Fibroblast of villous mesenchyme (primary cell): ENCODE data around the gene MAPK1. TPM values are rescaled to one million over a fixed set of nuclear protein-coding genes. Genes with fewer than 3 reads are reported as not detected.
A peak's percentile ranks its signal among the peaks of the same experiment; 100 is the strongest.

Source experiments
- DNase-seq: peaks from one replicate; pipeline ENCODE4 v3.0.0-alpha.2; 2010; ENCODE audit warnings: low read depth
- H3K4me3 ChIP-seq: 2 replicates; pipeline ENCODE4 v1.5.1; 2011; ENCODE audit warnings: low read depth, mild to moderate bottlenecking, low read length
- total RNA-seq: library from RNA; depleted of rRNA; stranded (reverse); fragments of >200 nt; gene quantifications from 2 replicates; pipeline ENCODE4 v1.2.3, GENCODE V29; 2012
- TF ChIP-seq, protein P1 (sequence below): IDR thresholded peaks from 2 replicates; pipeline ENCODE4 v1.5.1; 2012; ENCODE audit warnings: low read depth, mild to moderate bottlenecking, low read length; ENCODE audit not compliant: insufficient read depth

Gene MAPK1
- total RNA-seq, 1 donor = 51.8 TPM

DNA sequence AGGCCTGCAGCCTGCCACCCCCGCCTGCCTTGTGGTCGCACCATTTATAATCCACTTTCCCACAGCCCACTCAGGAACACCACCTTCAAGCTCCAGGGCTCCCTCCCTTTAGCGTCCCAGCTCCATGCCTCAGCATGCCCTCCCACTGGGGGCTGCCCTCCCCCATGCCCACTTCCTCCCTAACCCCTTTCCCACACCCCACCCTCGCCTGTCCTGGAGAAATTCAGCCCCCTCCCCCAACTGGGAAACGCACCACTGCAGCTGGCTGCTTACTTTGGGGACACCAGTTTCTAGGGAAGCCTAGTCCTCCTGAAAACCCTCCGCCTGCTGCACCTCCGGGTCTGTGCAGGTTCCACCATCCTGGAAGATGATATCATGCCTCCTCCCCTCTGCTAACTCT is 128.5 kb downstream of the MAPK1 start:
- no peak overlapping the region for H3K4me3 ChIP-seq
- no peak for DNase-seq
- TF ChIP-seq, protein P1, sequence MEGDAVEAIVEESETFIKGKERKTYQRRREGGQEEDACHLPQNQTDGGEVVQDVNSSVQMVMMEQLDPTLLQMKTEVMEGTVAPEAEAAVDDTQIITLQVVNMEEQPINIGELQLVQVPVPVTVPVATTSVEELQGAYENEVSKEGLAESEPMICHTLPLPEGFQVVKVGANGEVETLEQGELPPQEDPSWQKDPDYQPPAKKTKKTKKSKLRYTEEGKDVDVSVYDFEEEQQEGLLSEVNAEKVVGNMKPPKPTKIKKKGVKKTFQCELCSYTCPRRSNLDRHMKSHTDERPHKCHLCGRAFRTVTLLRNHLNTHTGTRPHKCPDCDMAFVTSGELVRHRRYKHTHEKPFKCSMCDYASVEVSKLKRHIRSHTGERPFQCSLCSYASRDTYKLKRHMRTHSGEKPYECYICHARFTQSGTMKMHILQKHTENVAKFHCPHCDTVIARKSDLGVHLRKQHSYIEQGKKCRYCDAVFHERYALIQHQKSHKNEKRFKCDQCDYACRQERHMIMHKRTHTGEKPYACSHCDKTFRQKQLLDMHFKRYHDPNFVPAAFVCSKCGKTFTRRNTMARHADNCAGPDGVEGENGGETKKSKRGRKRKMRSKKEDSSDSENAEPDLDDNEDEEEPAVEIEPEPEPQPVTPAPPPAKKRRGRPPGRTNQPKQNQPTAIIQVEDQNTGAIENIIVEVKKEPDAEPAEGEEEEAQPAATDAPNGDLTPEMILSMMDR = no peak

DNA sequence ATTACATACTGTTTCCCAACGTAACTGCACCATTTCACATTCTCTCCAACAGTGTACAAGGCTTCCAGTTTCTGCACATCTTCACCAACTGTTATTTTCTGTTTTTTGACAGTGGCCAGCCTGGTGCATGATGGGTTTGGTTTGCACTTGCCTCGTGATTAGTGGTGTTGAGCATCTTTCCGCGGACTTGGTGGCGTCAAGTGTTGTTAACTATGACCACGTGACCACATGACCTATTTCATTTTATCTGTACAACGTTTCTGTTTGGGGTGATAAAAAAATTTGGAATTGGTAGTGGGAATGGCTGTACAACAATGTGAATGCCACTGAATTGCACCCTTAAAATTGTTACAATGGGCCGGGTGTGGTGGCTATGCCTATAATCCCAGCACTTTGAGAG is 129.4 kb downstream of the MAPK1 start:
- DNase-seq = no peak
- TF ChIP-seq, protein P1 = no peak
- no peak overlapping the region for H3K4me3 ChIP-seq

DNA sequence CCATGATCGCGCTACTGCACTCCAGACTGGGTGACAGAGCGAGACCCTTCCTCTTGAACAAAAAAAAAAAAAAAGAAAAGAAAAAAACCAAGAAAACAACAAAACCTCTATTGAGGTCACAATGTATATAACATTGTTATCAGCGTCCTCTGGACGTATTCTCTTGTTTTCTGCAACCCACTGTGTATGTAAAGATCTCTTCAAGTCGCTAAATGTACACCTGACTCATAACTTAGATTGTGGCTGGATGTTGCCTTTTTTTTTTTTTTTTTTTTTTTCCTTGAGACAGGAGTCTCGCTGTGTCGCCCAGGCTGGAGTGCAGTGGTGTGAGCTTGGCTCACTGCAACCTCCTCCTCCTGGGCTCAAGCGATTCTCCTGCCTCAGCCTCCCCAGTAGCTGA is 130.5 kb downstream of the MAPK1 start:
- no peak overlapping the region for H3K4me3 ChIP-seq
- TF ChIP-seq, protein P1 = no peak
- no peak for DNase-seq

DNA sequence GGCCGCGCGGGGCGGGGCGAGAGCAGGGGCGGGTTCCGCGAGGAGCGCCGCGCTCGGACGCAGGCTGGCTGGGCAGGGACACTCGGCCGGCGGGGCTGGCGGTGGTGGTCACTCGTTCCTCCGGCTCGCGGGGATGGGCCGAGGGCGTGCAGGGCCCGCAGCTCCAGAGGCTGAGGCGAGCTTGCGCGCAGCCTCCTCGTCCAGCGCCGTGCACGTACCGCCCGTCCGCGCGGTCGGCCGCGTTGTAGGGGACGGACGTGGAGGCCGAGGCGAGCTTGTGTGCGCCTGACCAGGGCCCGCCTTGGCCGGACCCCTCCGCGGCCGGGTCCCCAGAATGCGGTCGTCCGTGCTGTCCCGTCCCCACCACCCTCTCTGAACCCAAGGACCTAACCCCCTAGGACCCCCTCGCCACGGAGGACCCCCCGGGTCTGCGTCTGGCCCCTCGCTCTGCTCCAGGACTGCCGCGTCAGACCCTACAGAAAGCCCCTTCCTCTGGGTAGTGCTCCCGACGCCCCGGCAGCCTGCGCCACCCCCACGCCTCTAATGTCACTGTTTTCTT is 131.3 kb downstream of the MAPK1 start:
- TF ChIP-seq, protein P1 = no peak
- DNase-seq = no peak
- peak overlapping the region; percentile 54 for H3K4me3 ChIP-seq

DNA sequence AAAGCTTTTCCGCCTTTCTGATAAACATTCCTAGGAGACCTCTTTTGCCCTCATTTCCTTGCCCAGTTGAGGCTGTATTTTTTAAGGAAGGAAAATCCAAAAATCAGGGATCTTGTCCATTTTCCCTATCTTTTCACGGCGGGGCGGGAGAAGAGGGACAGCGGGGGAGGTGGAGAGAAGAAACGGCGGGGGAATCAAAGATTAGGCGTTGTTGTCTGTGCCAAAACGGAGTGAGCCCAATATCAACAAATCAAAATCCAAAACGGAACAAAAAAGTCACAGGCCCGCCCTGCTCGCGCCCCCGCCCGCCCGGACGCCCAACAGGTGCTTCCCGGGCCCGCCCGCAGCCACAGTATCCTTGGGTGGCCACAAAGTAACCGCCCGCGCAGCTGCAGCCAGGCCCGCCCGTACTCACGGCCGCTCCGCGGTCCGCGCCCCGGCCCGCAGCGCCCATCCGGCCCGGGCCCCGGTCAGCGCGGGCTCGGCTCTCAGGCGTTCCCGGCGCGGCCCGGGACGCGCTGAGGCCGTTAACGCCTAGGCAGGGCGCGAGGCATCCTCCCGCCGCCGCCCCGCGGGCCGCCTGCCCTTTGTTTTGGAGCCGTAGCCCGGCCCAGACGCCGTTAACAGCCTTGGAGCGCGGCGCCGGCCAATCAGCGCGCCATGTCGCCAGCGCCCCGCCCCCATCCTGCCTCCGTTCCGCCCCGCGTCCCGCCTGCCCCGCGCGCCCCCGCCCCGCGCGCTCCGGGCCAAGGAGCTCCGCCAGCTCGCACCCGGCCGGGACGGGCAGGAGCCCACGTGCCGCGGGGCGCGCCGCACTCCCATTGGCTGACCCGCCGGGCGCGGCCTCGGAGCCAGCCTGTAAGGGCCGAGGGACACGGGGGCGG is 132.0 kb downstream of the MAPK1 start, which contains the start of gene YPEL1:
YPEL1 (minus strand) TSS at position 595 of the 884 bp plus-strand sequence. CDS start 25,050 bp downstream, outside the sequence.
- peak within 1 kb of the TSS; percentile 55 for H3K4me3 ChIP-seq
- TF ChIP-seq, protein P1 = no peak
- peak; percentile 96 for DNase-seq

DNA sequence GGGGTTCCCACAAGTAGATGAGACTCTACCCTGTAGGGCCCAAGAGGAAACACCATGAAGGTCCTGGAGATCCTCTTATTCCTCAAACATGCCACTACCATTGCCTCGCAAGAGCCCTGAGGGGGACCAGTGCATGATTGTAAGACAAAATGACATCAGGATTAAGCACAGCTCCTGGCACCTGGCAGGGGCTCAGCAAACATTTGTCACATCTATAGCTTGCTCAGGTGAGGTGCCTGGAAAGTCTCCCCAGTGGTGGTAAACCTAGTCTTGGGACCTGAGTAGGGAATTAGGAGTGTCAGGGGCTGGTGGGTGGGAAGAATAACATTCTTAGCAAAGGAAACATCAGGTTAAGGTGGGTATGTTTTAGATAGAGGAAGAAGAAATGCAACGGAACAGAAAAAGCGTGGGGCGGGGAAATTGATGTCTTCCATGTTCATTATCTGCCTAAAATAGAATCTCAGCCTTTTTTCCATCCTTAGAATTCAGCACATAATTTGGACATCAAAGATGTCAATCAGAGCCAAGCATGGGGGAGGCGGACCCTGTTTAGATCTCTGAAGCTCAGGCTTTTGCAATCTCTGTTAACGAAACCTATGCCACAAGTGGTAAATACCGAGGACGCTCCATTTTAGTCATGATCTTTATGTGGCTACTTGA is 132.8 kb downstream of the MAPK1 start:
- H3K4me3 ChIP-seq = peak overlapping the region; percentile 55
- DNase-seq = no peak
- TF ChIP-seq, protein P1 = no peak
